Activated naive CD8-positive, alpha-beta T cell (primary cell): ENCODE data around the gene MZT2A.
"Not testable (repeated sequence)": the region's sequence is repeated elsewhere in the genome, so short reads cannot be mapped to it uniquely, and the experiment has no call there.

ENCODE experiments used
- H3K27ac Mint-ChIP-seq: one replicate; pipeline ENCODE4 v1.8.0; 2021; ENCODE audit warnings: mixed read lengths
- H3K27me3 Mint-ChIP-seq: one replicate; pipeline ENCODE4 v1.8.0; 2021; ENCODE audit warnings: mixed read lengths
- H3K36me3 Mint-ChIP-seq: one replicate; pipeline ENCODE4 v1.8.0; 2021; ENCODE audit warnings: mixed read lengths
- H3K4me1 Mint-ChIP-seq: one replicate; pipeline ENCODE4 v1.8.0; 2021; ENCODE audit warnings: low read depth, mixed read lengths
- H3K4me3 Mint-ChIP-seq: one replicate; pipeline ENCODE4 v1.8.0; 2021; ENCODE audit warnings: mild to moderate bottlenecking, mixed read lengths
- H3K9me3 Mint-ChIP-seq: one replicate; pipeline ENCODE4 v1.8.0; 2021; ENCODE audit warnings: low read depth, mixed read lengths

Gene MZT2A

GRCh38 chr2:131454914-131455313 lies 37.3 kb downstream of the MZT2A start:
- not testable (repeated sequence) for H3K36me3 Mint-ChIP-seq, H3K4me1 Mint-ChIP-seq, H3K4me3 Mint-ChIP-seq, H3K9me3 Mint-ChIP-seq, H3K27ac Mint-ChIP-seq
- peaks cover 25% of the 10 kb centered on the region for H3K27me3 Mint-ChIP-seq

- not testable (repeated sequence) for H3K4me3 Mint-ChIP-seq, H3K27ac Mint-ChIP-seq, H3K36me3 Mint-ChIP-seq, H3K4me1 Mint-ChIP-seq, H3K9me3 Mint-ChIP-seq
- peaks cover 14% of the 10 kb centered on the region for H3K27me3 Mint-ChIP-seq
These were observed 40.8 kb downstream of the MZT2A start for GRCh38 chr2:131451265-131451949.

- not testable (repeated sequence) for H3K4me1 Mint-ChIP-seq, H3K27me3 Mint-ChIP-seq, H3K36me3 Mint-ChIP-seq, H3K9me3 Mint-ChIP-seq, H3K4me3 Mint-ChIP-seq, H3K27ac Mint-ChIP-seq
These were observed 44.2 kb downstream of the MZT2A start for GRCh38 chr2:131447981-131448380.

- Mint-ChIP-seq H3K27me3 (peaks cover 6% of the 10 kb centered on the region), H3K27ac (no peak overlapping the region), H3K36me3 (no peaks in the 10 kb centered on the region), H3K4me1 (peaks cover 4% of the 10 kb centered on the region), H3K4me3 (no peak overlapping the region), H3K9me3 (no peaks in the 10 kb centered on the region)
These were observed 46.3 kb downstream of the MZT2A start for GRCh38 chr2:131445896-131446295.

- H3K4me1 Mint-ChIP-seq, H3K27me3 Mint-ChIP-seq, H3K9me3 Mint-ChIP-seq, H3K36me3 Mint-ChIP-seq, H3K4me3 Mint-ChIP-seq, H3K27ac Mint-ChIP-seq: not testable (repeated sequence)
These were observed 46.7 kb downstream of the MZT2A start for GRCh38 chr2:131445515-131445797.

- not testable (repeated sequence) for H3K36me3 Mint-ChIP-seq, H3K27me3 Mint-ChIP-seq, H3K27ac Mint-ChIP-seq, H3K4me1 Mint-ChIP-seq, H3K4me3 Mint-ChIP-seq, H3K9me3 Mint-ChIP-seq
These were observed 47.3 kb downstream of the MZT2A start for GRCh38 chr2:131444736-131445514.

- H3K27me3 Mint-ChIP-seq, H3K9me3 Mint-ChIP-seq: not testable (repeated sequence)
- H3K27ac Mint-ChIP-seq = peak overlapping the region; percentile 6
These were observed 51.3 kb downstream of the MZT2A start for GRCh38 chr2:131440742-131441468.

More at GRCh38 chr2:131440742-131441468, 51.3 kb downstream of the MZT2A start:
- not testable (repeated sequence) for H3K4me1 Mint-ChIP-seq, H3K4me3 Mint-ChIP-seq, H3K36me3 Mint-ChIP-seq
